ENCODE results near the gene PDE9A. TPM values are rescaled to one million over a fixed set of nuclear protein-coding genes. Genes with fewer than 3 reads are reported as not detected.

Gene PDE9A
- total RNA-seq, 1 donor from 2014 or later: 1.6 TPM

GRCh38 chr21:42696501-42697040, 43.1 kb downstream of the PDE9A start:
- FAIRE-seq (no peak), DNase-seq (ENCODE audit: low read depth) (no peak)
- Histone ChIP-seq H3K27me3 (ENCODE audit: control insufficient read depth, insufficient read depth, low read length) (peaks cover 6% of the 10 kb centered on the region), H3K4me3 (ENCODE audit: low read depth, low read length) (no peak overlapping the region), H3K36me3 (ENCODE audit: control insufficient read depth, insufficient read depth, low read length) (no peaks in the 10 kb centered on the region)
- no peak for TF ChIP-seq CTCF (IDR thresholded peaks at IDR 0.05; ENCODE audit: insufficient read depth, low read length, severe bottlenecking)

GRCh38 chr21:42698733-42699132, 45.3 kb downstream of the PDE9A start:
- TF ChIP-seq CTCF (IDR thresholded peaks at IDR 0.05; ENCODE audit: insufficient read depth, low read length, severe bottlenecking): no peak
- DNase-seq (ENCODE audit: low read depth) (no peak), FAIRE-seq (no peak)
- Histone ChIP-seq H3K4me3 (ENCODE audit: low read depth, low read length) (no peak overlapping the region), H3K36me3 (ENCODE audit: control insufficient read depth, insufficient read depth, low read length) (no peaks in the 10 kb centered on the region), H3K27me3 (ENCODE audit: control insufficient read depth, insufficient read depth, low read length) (peaks cover 6% of the 10 kb centered on the region)

- FAIRE-seq (no peak), DNase-seq (ENCODE audit: low read depth) (no peak)
- Histone ChIP-seq H3K36me3 (ENCODE audit: control insufficient read depth, insufficient read depth, low read length) (no peaks in the 10 kb centered on the region), H3K27me3 (ENCODE audit: control insufficient read depth, insufficient read depth, low read length) (peaks cover 6% of the 10 kb centered on the region), H3K4me3 (ENCODE audit: low read depth, low read length) (no peak overlapping the region)
- no peak for TF ChIP-seq CTCF (IDR thresholded peaks at IDR 0.05; ENCODE audit: insufficient read depth, low read length, severe bottlenecking)
Measured at GRCh38 chr21:42699196-42699595, 45.8 kb downstream of the PDE9A start.

GRCh38 chr21:42701706-42702456, 48.5 kb downstream of the PDE9A start:
- DNase-seq (ENCODE audit: low read depth) (no peak), FAIRE-seq (no peak)
- no peaks in the 10 kb centered on the region for H3K36me3 ChIP-seq (ENCODE audit: control insufficient read depth, insufficient read depth, low read length)
- H3K4me3 ChIP-seq (ENCODE audit: low read depth, low read length): no peak overlapping the region
- TF ChIP-seq CTCF (IDR thresholded peaks at IDR 0.05; ENCODE audit: insufficient read depth, low read length, severe bottlenecking): no peak
- peaks cover under 1% of the 10 kb centered on the region for H3K27me3 ChIP-seq (ENCODE audit: control insufficient read depth, insufficient read depth, low read length)

- no peaks in the 10 kb centered on the region for H3K27me3 ChIP-seq (ENCODE audit: control insufficient read depth, insufficient read depth, low read length)
- no peak overlapping the region for H3K4me3 ChIP-seq (ENCODE audit: low read depth, low read length)
- H3K36me3 ChIP-seq (ENCODE audit: control insufficient read depth, insufficient read depth, low read length): no peaks in the 10 kb centered on the region
- no peak for FAIRE-seq
- DNase-seq (ENCODE audit: low read depth): no peak
- TF ChIP-seq CTCF (IDR thresholded peaks at IDR 0.05; ENCODE audit: insufficient read depth, low read length, severe bottlenecking): no peak
Measured at GRCh38 chr21:42702720-42703119, 49.3 kb downstream of the PDE9A start.
